HG02678 (cell line): Measurements from ENCODE around the gene FREM1.
"Not testable (repeated sequence)": the region's sequence is repeated elsewhere in the genome, so short reads cannot be mapped to it uniquely, and the experiment has no call there.

Experiments used
- ATAC-seq: cut with Tn5 transposase; IDR thresholded peaks from one replicate; pipeline ENCODE4 v1.9.1; 2021; ENCODE audit warnings: mild to moderate bottlenecking, moderate library complexity; ENCODE audit not compliant: unreplicated experiment

Gene FREM1

GRCh38 chr9:14909961-14910805, at the start of gene FREM1:
FREM1 (minus strand) TSS chr9:14910428; CDS start chr9:14868977, 41,451 bp downstream.
- ATAC-seq, result no peak

GRCh38 chr9:14958989-14959388, 48.8 kb upstream of the FREM1 start:
- no peak for ATAC-seq

- no peak for ATAC-seq
Observed at GRCh38 chr9:14957109-14957508, 46.9 kb upstream of the FREM1 start.

GRCh38 chr9:14956208-14956607, 46.0 kb upstream of the FREM1 start:
- ATAC-seq, result no peak

- no peak for ATAC-seq
Observed at GRCh38 chr9:14945351-14945750, 35.1 kb upstream of the FREM1 start.

GRCh38 chr9:14941501-14942405, 31.5 kb upstream of the FREM1 start:
- ATAC-seq, result no peak

- ATAC-seq, result no peak
Observed at GRCh38 chr9:14939378-14939777, 29.1 kb upstream of the FREM1 start.

GRCh38 chr9:14937216-14937615, 27.0 kb upstream of the FREM1 start:
- no peak for ATAC-seq

- ATAC-seq, result no peak
Observed at GRCh38 chr9:14936491-14936890, 26.3 kb upstream of the FREM1 start.

GRCh38 chr9:14935964-14936363, 25.7 kb upstream of the FREM1 start:
- no peak for ATAC-seq

GRCh38 chr9:14935106-14935751, 25.0 kb upstream of the FREM1 start:
- no peak for ATAC-seq

GRCh38 chr9:14932641-14933040, 22.4 kb upstream of the FREM1 start:
- ATAC-seq, result no peak

- no peak for ATAC-seq
Observed at GRCh38 chr9:14932231-14932630, 22.0 kb upstream of the FREM1 start.

- ATAC-seq, result no peak
Observed at GRCh38 chr9:14926941-14927624, 16.9 kb upstream of the FREM1 start.

GRCh38 chr9:14924230-14925219, 14.3 kb upstream of the FREM1 start:
- no peak for ATAC-seq

- ATAC-seq, result no peak
Observed at GRCh38 chr9:14923701-14924100, 13.5 kb upstream of the FREM1 start.

GRCh38 chr9:14920805-14921204, 10.6 kb upstream of the FREM1 start:
- ATAC-seq, result not testable (repeated sequence)

- ATAC-seq, result no peak
Observed at GRCh38 chr9:14913366-14913765, 3.1 kb upstream of the FREM1 start.

- ATAC-seq, result no peak
Observed at GRCh38 chr9:14912859-14913258, 2.6 kb upstream of the FREM1 start.

GRCh38 chr9:14911046-14911445, 818 bp upstream of the FREM1 start:
- no peak for ATAC-seq
